Measurements from ENCODE around the gene SLC9A1.

DNA sequence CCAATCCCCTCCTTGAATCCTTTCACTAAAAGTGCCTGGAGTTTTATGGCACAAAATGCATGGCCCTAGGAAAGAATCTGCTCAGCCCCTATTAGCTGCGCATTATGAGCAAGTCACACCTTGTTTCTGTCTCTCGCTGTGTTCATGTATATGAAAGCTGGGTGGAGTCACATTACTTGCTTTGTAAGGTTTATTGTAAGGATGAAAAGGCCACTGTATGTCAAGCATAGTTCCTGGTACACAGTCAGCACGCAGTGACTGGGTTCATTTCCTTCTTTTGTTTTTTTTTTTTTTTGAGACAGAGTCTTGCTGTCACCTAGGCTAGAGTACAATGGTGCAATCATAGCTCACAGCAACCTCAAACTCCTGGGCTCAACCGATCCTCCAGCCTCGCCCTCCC is 6.7 kb upstream of the SLC9A1 start:
- TF ChIP-seq, protein P1, sequence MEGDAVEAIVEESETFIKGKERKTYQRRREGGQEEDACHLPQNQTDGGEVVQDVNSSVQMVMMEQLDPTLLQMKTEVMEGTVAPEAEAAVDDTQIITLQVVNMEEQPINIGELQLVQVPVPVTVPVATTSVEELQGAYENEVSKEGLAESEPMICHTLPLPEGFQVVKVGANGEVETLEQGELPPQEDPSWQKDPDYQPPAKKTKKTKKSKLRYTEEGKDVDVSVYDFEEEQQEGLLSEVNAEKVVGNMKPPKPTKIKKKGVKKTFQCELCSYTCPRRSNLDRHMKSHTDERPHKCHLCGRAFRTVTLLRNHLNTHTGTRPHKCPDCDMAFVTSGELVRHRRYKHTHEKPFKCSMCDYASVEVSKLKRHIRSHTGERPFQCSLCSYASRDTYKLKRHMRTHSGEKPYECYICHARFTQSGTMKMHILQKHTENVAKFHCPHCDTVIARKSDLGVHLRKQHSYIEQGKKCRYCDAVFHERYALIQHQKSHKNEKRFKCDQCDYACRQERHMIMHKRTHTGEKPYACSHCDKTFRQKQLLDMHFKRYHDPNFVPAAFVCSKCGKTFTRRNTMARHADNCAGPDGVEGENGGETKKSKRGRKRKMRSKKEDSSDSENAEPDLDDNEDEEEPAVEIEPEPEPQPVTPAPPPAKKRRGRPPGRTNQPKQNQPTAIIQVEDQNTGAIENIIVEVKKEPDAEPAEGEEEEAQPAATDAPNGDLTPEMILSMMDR (conservative IDR thresholded peaks at IDR 0.05; ENCODE audit: low read depth, low read length): no peak
- TF ChIP-seq EZH2 (IDR thresholded peaks at IDR 0.05; ENCODE audit: low read length, unreplicated experiment): no peak

Measured in PC-3 (cell line).